H1 (cell line): Measurements from ENCODE around the gene PCP4L1. TPM values are rescaled to one million over a fixed set of nuclear protein-coding genes. Genes with fewer than 3 reads are reported as not detected.
A peak's percentile ranks its signal among the peaks of the same experiment; 100 is the strongest.

ENCODE experiments used
- CTCF ChIA-PET: fragments of 300-600 bp; sonication (Branson Sonifier 250); formaldehyde crosslinking; loops from one replicate; lab custom pipeline; 2021; ENCODE audit not compliant: partially characterized antibody; lab: Charles Lee
- POLR2A ChIA-PET: fragments of 300-600 bp; sonication (Branson Sonifier 250); formaldehyde crosslinking; loops from one replicate; lab custom pipeline; 2021; ENCODE audit warnings: inconsistent platforms; ENCODE audit not compliant: partially characterized antibody; lab: Charles Lee
- DNase-seq, 2 experiments: peaks; one replicate each; pipeline versions ENCODE4 v3.0.0 to v3.0.0-alpha.2; 2010 to 2022; ENCODE audit warnings: low spot score in 2 of 2, low read depth in 1 of 2, mixed read lengths in 1 of 2
- FAIRE-seq: peaks from 2 replicates; lab custom pipeline; 2011; peaks lifted over from hg19 to GRCh38; lab: Jason Lieb, UNC
- H2AFZ ChIP-seq: 2 replicates; pipeline ENCODE4 v1.8.1; 2012; ENCODE audit warnings: low read length, inconsistent platforms
- H2AK5ac ChIP-seq: 2 replicates; pipeline ENCODE4 v1.6.1; 2013; ENCODE audit warnings: low read depth, low read length
- H2BK120ac ChIP-seq: replicated peaks from 2 replicates; pipeline ENCODE3; 2013; ENCODE audit warnings: low read depth, low read length, inconsistent platforms
- H2BK12ac ChIP-seq: 2 replicates; pipeline ENCODE4 v1.6.1; 2013; ENCODE audit warnings: low read depth, low read length
- H2BK15ac ChIP-seq: 2 replicates; pipeline ENCODE4 v1.6.1; 2013; ENCODE audit warnings: low read length
- H2BK20ac ChIP-seq: 2 replicates; pipeline ENCODE4 v1.6.1; 2013; ENCODE audit warnings: low read length
- H2BK5ac ChIP-seq: 2 replicates; pipeline ENCODE4 v1.6.1; 2013; ENCODE audit warnings: low read depth, low read length
- H3K14ac ChIP-seq: 2 replicates; pipeline ENCODE4 v1.6.1; 2013; ENCODE audit warnings: inconsistent platforms; ENCODE audit not compliant: insufficient read length
- H3K18ac ChIP-seq: 2 replicates; pipeline ENCODE4 v1.6.1; 2013; ENCODE audit warnings: low read length; ENCODE audit errors: extremely low read depth
- H3K23ac ChIP-seq: 2 replicates; pipeline ENCODE4 v1.6.1; 2013; ENCODE audit warnings: inconsistent platforms; ENCODE audit not compliant: insufficient read length
- H3K23me2 ChIP-seq: 2 replicates; pipeline ENCODE4 v1.6.1; 2013; ENCODE audit warnings: low read depth, low read length
- H3K27ac ChIP-seq: 2 replicates; pipeline ENCODE4 v1.6.1; 2011; ENCODE audit warnings: low read depth, low read length, inconsistent platforms
- H3K27me3 ChIP-seq, 4 experiments: replicated peaks in 1 of 4; 1 replicate in 1 of 4; 2 replicates in 3 of 4; pipeline versions ENCODE4 v1.6.1 to v1.8.1; 2011 to 2013; ENCODE audit warnings: low read length in 3 of 4, mild to moderate bottlenecking in 3 of 4, inconsistent platforms in 2 of 4, mixed read lengths in 2 of 4, moderate library complexity in 1 of 4; ENCODE audit not compliant: control insufficient read depth in 3 of 4, insufficient read depth in 3 of 4; ENCODE audit errors: extremely low read depth in 1 of 4
- H3K36me3 ChIP-seq, 4 experiments: 2 replicates each; pipeline versions ENCODE4 v1.6.1 to v1.8.1; 2011 to 2013; ENCODE audit warnings: mild to moderate bottlenecking in 4 of 4, low read length in 3 of 4, moderate library complexity in 2 of 4, control low read depth in 1 of 4, inconsistent platforms in 1 of 4; ENCODE audit not compliant: insufficient read depth in 4 of 4, control insufficient read depth in 2 of 4
- H3K4ac ChIP-seq: replicated peaks from 2 replicates; pipeline ENCODE3; 2013; ENCODE audit warnings: low read length, low read depth, mixed read lengths, inconsistent platforms; ENCODE audit not compliant: insufficient read length
- H3K4me1 ChIP-seq, 4 experiments: replicated peaks in 1 of 4; 1 replicate in 1 of 4; 2 replicates in 3 of 4; pipeline versions ENCODE4 v1.6.1 to v1.8.1; 2011 to 2013; ENCODE audit warnings: low read length in 3 of 4, inconsistent platforms in 2 of 4, mixed read lengths in 1 of 4; ENCODE audit not compliant: insufficient read depth in 4 of 4, control insufficient read depth in 3 of 4
- H3K4me2 ChIP-seq, 2 experiments: 2 replicates each; pipeline versions ENCODE4 v1.6.1 to v1.8.1; 2011 to 2013; ENCODE audit warnings: low read depth in 2 of 2, low read length in 2 of 2, control low read depth in 1 of 2, inconsistent platforms in 1 of 2, mild to moderate bottlenecking in 1 of 2; ENCODE audit not compliant: insufficient read depth in 1 of 2
- H3K4me3 ChIP-seq, 4 experiments: fragments of 200-600, 300-600 bp in 1 of 4; sonication (generic), shearing (Covaris generic), sonication (Bioruptor Twin) in 1 of 4; 2 replicates each; pipeline versions ENCODE4 v1.5.1 to v1.8.1; 2011 to 2016; ENCODE audit warnings: low read length in 4 of 4, low read depth in 3 of 4, control low read depth in 2 of 4, inconsistent platforms in 2 of 4, mild to moderate bottlenecking in 2 of 4, mixed read lengths in 1 of 4, moderate library complexity in 1 of 4; ENCODE audit not compliant: insufficient read depth in 2 of 4; ENCODE audit errors: extremely low read depth in 1 of 4
- H3K56ac ChIP-seq: replicated peaks from 2 replicates; pipeline ENCODE3; 2013; ENCODE audit warnings: low read depth, mild to moderate bottlenecking, mixed read lengths, low read length, inconsistent platforms; ENCODE audit not compliant: insufficient read length
- H3K79me1 ChIP-seq: 2 replicates; pipeline ENCODE4 v1.6.1; 2013; ENCODE audit warnings: low read depth, low read length, control low read depth
- H3K79me2 ChIP-seq, 2 experiments: 2 replicates each; pipeline versions ENCODE4 v1.6.1 to v1.8.1; 2012 to 2013; ENCODE audit warnings: low read length in 2 of 2, mild to moderate bottlenecking in 2 of 2, inconsistent platforms in 1 of 2; ENCODE audit not compliant: insufficient read depth in 2 of 2, control insufficient read depth in 1 of 2
- H3K9ac ChIP-seq, 4 experiments: replicated peaks in 1 of 4; 1 replicate in 1 of 4; 2 replicates in 3 of 4; pipeline versions ENCODE4 v1.6.1 to v1.8.1; 2011 to 2013; ENCODE audit warnings: low read depth in 3 of 4, low read length in 3 of 4, control low read depth in 2 of 4, mild to moderate bottlenecking in 2 of 4, moderate library complexity in 2 of 4, inconsistent platforms in 1 of 4; ENCODE audit errors: extremely low read depth in 1 of 4
- H3K9me3 ChIP-seq, 2 experiments: 2 replicates each; pipeline versions ENCODE4 v1.6.1 to v1.8.1; 2012 to 2013; ENCODE audit warnings: mild to moderate bottlenecking in 2 of 2, moderate library complexity in 2 of 2, control low read depth in 1 of 2, inconsistent platforms in 1 of 2, low read depth in 1 of 2, low read length in 1 of 2, mixed read lengths in 1 of 2; ENCODE audit not compliant: insufficient read depth in 2 of 2
- H4K20me1 ChIP-seq, 2 experiments: replicated peaks in 1 of 2; 2 replicates each; pipeline versions ENCODE3 to v1.8.1; 2011 to 2013; ENCODE audit warnings: inconsistent platforms in 2 of 2, low read length in 2 of 2, mild to moderate bottlenecking in 1 of 2; ENCODE audit not compliant: insufficient read depth in 2 of 2, control insufficient read depth in 1 of 2
- H4K5ac ChIP-seq: 2 replicates; pipeline ENCODE4 v1.6.1; 2013; ENCODE audit warnings: low read length, low read depth, mixed read lengths, inconsistent platforms; ENCODE audit not compliant: insufficient read length
- H4K8ac ChIP-seq: 2 replicates; pipeline ENCODE4 v1.8.0; 2013; ENCODE audit warnings: mild to moderate bottlenecking, moderate library complexity, low read length, inconsistent platforms; ENCODE audit not compliant: insufficient read depth; ENCODE audit errors: extremely low read depth
- H4K91ac ChIP-seq: replicated peaks from 2 replicates; pipeline ENCODE3; 2013; ENCODE audit warnings: low read length, mixed read lengths, inconsistent platforms; ENCODE audit not compliant: insufficient read length
- EGR1 ChIP-seq: IDR thresholded peaks from 2 replicates; pipeline ENCODE4 v1.6.1; 2011; ENCODE audit warnings: low read depth, low read length, borderline replicate concordance
- EZH2 ChIP-seq: fragments of 200-600 bp; sonication (generic); IDR thresholded peaks from 2 replicates; pipeline ENCODE4 v1.7.1; 2012; ENCODE audit warnings: low read depth, mild to moderate bottlenecking, moderate library complexity, low read length, inconsistent platforms; ENCODE audit not compliant: severe bottlenecking
- FOSL1 ChIP-seq: IDR thresholded peaks from 2 replicates; pipeline ENCODE4 v1.6.1; 2011; ENCODE audit warnings: mild to moderate bottlenecking, low read depth, low read length, moderate library complexity; ENCODE audit not compliant: insufficient read depth
- NRF1 ChIP-seq: IDR thresholded peaks from 2 replicates; pipeline ENCODE4 v1.6.1; 2011; ENCODE audit warnings: mild to moderate bottlenecking, low read depth, low read length, improper control_type of control experiment
- POU5F1 ChIP-seq: IDR thresholded peaks from 2 replicates; pipeline ENCODE4 v1.6.1; 2011; ENCODE audit warnings: low read depth, mild to moderate bottlenecking, low read length, moderate library complexity
- SIRT6 ChIP-seq: IDR thresholded peaks from one replicate; pipeline ENCODE4 v1.7.1; 2012; ENCODE audit warnings: low read length, inconsistent platforms
- YY1 ChIP-seq: IDR thresholded peaks from 2 replicates; pipeline ENCODE4 v1.6.1; 2011; ENCODE audit warnings: low read depth, mild to moderate bottlenecking, low read length
- WGBS, 2 experiments: shearing (Covaris generic) in 1 of 2; methylation state at CpG; one replicate each; pipeline versions ENCODE4 v1.1.6 to v1.1.7; 2013 to 2015; ENCODE audit warnings: low lambda C conversion rate in 2 of 2, mixed read lengths in 2 of 2, inconsistent platforms in 1 of 2, low coverage in 1 of 2, missing lambda C conversion rate in 1 of 2; ENCODE audit not compliant: insufficient replicate concordance in 2 of 2, insufficient coverage in 1 of 2, insufficient read length in 1 of 2; ENCODE audit errors: extremely low coverage in 1 of 2, missing lambda C conversion rate in 1 of 2; 5-methylcytosine and 5-hydroxymethylcytosine counted together
- polyA plus RNA-seq, 7 experiments: library from polyadenylated mRNA; depleted of rRNA in 3 of 7; stranded (reverse) in 5 of 7; unstranded in 2 of 7; fragments of >200 nt in 5 of 7; fragments of 200-250 nt in 2 of 7; gene quantifications; 1 replicate in 5 of 7; 2 replicates in 1 of 7; 4 replicates in 1 of 7; pipeline versions ENCODE4 v1.2.1 to v1.2.3, GENCODE V29; 2011 to 2013; ENCODE audit warnings: missing spikeins in 2 of 7, mixed read lengths in 2 of 7
- total RNA-seq: library from RNA; stranded (reverse); fragmentation: NEBNext Ultra II Directional; extraction: Animal tissue kit (Norgen Biotek cat#: 25700); gene quantifications from 2 replicates; pipeline ENCODE4 v1.2.1, GENCODE V29; 2021

PCP4L1 gene
- total and polyA plus RNA-seq, 2 of the 8 experiments (the other 6 are each of a cell fraction or from before 2014, with no cell fraction given): 0.41 to 1.0 TPM

DNA sequence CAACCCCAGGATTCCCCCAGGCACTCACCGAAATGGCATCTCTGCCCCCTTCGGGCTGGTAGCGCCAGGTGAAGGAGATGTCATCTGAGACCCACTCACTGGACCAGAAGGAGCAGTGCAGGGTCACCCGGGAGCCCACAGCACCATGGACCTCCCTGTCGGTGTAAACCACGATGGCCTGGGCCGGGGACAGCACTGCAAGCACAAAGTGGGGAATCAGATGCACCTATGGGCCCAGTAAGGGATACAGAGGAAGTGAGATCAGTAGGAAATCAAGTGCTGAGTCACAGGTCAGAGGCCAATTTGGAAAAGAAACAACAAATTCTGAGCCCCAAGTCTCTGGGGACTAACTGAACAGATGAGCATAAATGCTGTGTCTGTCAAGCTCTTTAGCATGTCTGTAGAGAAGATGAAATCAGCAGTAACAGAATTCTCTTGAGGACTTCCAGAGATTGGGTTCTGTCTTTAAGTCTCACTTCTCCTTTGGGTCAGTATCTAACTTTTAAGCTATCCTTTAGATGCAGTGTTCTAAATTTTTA lies 48.8 kb downstream of the PCP4L1 start:
- H3K14ac ChIP-seq: no peak overlapping the region
- DNase-seq (no peak), FAIRE-seq (no peak)
- H4K91ac ChIP-seq: no peak overlapping the region
- no peak overlapping the region for H3K23ac ChIP-seq
- no peak overlapping the region for H3K9ac ChIP-seq
- H4K20me1 ChIP-seq: no peaks in the 10 kb centered on the region
- H3K18ac ChIP-seq: no peak overlapping the region
- peak overlapping the region; percentile 30; the same call in 1 of the 2 replicates for H2BK12ac ChIP-seq
- no peak overlapping the region for H2BK20ac ChIP-seq
- no peak overlapping the region for H3K4ac ChIP-seq
- H2BK15ac ChIP-seq: no peak overlapping the region
- H3K27me3 ChIP-seq: no peaks in the 10 kb centered on the region
- no peak overlapping the region for H3K27ac ChIP-seq
- H3K9me3 ChIP-seq: no peaks in the 10 kb centered on the region
- ChIA-PET POLR2A (interaction anchor here (0.8 kb wide), 1 partner anchor 82 kb away, joined by 3 read pairs; the partner anchor contains the start of gene TOMM40L), CTCF (interaction anchor here (0.8 to 12.1 kb wide), 9 partner anchors 11 to 97 kb away, joined by 3 to 201 read pairs (median 3); partner anchors contain the start of genes APOA2, FCER1G and TOMM40L)
- peaks cover 8% of the 10 kb centered on the region; the same call in 1 of the 2 replicates for H3K23me2 ChIP-seq
- no peak overlapping the region for H3K4me3 ChIP-seq
- no peak overlapping the region for H2BK120ac ChIP-seq
- peaks cover 0 to 8% of the 10 kb centered on the region in 2 experiments; a peak in 1 of 4 replicates for H3K79me2 ChIP-seq
- no peak overlapping the region for H4K5ac ChIP-seq
- H2AFZ ChIP-seq: 0 out of 2 replicates have a peak overlapping the region, but pooled peaks have one; percentile 60
- 0 out of 2 replicates have a peak, but pooled peaks cover 3% of the 10 kb centered on the region for H3K79me1 ChIP-seq
- H3K56ac ChIP-seq: no peak overlapping the region
- H2AK5ac ChIP-seq: no peak overlapping the region
- no peak overlapping the region for H3K4me2 ChIP-seq
- H4K8ac ChIP-seq: no peak overlapping the region
- H3K36me3 ChIP-seq: no peaks in the 10 kb centered on the region
- no peak overlapping the region for H2BK5ac ChIP-seq
- peaks cover 0 to 16% (median 9%) of the 10 kb centered on the region in 4 experiments; a peak in 6 of 7 replicates for H3K4me1 ChIP-seq
- 85% methylated on average over 7 of the region's 7 CpGs; no CpG with 5 or more reads in 1 of the 2 experiments for WGBS, 2 experiments
- TF ChIP-seq EGR1 (no peak), SIRT6 (no peak), NRF1 (no peak), FOSL1 (no peak), POU5F1 (no peak), EZH2 (no peak), YY1 (no peak)
